Measurements from ENCODE around the gene DNAJC1.
"Not testable (repeated sequence)": the region's sequence is repeated elsewhere in the genome, so short reads cannot be mapped to it uniquely, and the experiment has no call there.

DNA sequence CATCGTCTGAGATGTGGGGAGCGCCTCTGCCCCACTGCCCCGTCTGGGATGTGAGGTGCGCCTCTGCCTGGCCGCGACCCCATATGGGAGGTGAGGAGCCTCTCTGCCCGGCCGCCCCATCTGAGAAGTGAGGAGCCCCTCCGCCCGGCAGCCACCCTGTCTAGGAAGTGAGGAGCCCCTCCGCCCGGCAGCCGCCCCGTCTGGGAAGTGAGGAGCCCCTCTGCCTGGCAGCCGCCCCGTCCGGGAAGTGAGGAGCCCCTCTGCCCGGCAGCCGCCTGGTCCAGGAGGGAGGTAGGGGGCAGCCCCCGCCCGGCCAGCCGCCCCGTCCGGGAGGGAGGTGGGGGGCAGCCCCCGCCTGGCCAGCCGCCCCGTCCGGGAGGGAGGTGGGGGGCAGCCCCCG lies 166.0 kb downstream of the DNAJC1 start:
- not testable (repeated sequence) for TF ChIP-seq POLR2A (IDR thresholded peaks at IDR 0.05; ENCODE audit: low read depth, low read length); TAF1 (IDR thresholded peaks at IDR 0.05; ENCODE audit: borderline replicate concordance, low read depth, low read length)

Data from GM12892 (cell line).